GM18867 (cell line): ENCODE data around the gene FAM222B.
"Not testable (repeated sequence)": the region's sequence is repeated elsewhere in the genome, so short reads cannot be mapped to it uniquely, and the experiment has no call there.

Experiments used
- ATAC-seq: cut with Tn5 transposase; IDR thresholded peaks from one replicate; pipeline ENCODE4 v1.9.1; 2021; ENCODE audit warnings: mild to moderate bottlenecking, moderate library complexity; ENCODE audit not compliant: unreplicated experiment

The FAM222B gene

DNA sequence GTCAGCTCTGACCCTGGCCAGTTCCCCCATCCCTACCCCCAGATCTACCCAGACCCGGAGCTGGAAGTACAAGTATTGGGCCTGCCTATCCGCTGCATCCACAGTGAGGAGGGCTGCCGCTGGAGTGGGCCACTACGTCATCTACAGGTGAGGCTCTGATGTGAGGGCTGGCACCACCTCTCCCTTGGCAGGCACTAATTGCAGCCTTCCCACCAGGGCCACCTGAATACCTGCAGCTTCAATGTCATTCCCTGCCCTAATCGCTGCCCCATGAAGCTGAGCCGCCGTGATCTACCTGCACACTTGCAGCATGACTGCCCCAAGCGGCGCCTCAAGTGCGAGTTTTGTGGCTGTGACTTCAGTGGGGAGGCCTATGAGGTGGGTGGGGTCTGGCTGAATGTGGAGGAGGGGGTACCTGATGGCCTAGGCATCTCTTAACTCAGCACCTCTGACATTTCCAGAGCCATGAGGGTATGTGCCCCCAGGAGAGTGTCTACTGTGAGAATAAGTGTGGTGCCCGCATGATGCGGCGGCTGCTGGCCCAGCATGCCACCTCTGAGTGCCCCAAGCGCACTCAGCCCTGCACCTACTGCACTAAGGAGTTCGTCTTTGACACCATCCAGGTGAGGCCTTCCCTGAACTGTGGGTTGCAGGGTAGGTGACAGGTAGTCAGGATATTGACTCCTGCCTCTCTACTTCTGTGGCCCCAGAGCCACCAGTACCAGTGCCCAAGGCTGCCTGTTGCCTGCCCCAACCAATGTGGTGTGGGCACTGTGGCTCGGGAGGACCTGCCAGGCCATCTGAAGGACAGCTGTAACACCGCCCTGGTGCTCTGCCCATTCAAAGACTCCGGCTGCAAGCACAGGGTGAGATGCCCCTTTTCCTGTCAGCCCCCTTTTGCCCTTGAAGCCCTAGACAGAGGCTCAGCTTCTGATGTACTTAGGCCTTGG lies 94.5 kb downstream of the FAM222B start:
- ATAC-seq, result no peak

DNA sequence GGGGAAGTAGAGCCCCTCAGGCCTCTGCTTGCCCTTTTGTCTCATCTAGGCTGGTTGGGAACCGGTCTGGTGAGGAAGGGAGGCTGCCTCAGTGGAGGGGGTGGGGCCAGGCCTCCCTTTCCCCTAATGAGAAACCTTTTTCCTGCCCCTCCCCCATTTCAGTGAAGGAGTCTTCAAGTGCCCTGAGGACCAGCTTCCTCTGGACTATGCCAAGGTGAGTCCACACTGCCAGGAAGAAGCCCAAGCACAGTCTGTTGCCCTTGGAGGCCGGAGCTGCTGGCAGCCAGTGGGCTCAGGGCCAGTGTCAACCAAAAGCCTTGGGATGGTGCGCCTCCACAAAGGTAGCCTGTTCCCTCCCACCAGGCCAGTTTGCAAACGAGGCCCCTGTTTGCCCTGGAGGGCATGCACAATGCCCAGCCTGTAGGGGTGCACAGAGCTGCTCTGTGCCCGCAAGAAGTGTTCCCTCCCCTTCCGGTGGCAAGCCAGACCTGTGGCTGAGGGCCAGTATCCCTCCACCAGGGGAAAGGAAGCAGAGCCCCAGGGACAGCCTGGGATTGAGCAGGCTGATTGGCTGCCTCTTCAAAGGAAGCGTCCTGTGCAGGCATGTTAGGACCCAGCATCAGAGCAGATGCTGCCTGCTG lies 95.4 kb downstream of the FAM222B start:
- no peak for ATAC-seq

DNA sequence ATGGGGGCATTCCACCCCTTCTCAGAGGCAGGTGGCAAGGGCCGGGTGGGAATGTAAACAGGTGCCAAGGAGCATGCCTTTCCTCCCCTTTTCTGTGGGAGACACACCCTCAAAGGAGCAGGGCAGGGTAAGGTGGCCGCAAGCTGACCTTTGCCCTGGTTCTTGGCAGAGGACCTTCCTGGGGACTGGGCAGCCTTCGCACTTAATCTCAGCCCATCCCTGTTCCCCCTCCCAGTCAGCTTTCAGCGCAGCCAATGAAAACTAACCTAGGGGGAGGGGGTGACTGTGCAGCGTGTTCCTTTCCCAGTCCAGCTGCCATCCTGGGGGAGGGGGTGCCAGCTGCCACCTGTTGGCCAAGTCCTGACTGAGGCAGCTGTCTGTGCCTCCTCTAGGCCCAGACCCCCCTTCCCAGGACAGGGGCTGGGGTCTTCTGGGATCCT lies 96.0 kb downstream of the FAM222B start:
- no peak for ATAC-seq

- no peak for ATAC-seq
Observed at GRCh38 chr17:28745786-28746411, 96.7 kb downstream of the FAM222B start.

DNA sequence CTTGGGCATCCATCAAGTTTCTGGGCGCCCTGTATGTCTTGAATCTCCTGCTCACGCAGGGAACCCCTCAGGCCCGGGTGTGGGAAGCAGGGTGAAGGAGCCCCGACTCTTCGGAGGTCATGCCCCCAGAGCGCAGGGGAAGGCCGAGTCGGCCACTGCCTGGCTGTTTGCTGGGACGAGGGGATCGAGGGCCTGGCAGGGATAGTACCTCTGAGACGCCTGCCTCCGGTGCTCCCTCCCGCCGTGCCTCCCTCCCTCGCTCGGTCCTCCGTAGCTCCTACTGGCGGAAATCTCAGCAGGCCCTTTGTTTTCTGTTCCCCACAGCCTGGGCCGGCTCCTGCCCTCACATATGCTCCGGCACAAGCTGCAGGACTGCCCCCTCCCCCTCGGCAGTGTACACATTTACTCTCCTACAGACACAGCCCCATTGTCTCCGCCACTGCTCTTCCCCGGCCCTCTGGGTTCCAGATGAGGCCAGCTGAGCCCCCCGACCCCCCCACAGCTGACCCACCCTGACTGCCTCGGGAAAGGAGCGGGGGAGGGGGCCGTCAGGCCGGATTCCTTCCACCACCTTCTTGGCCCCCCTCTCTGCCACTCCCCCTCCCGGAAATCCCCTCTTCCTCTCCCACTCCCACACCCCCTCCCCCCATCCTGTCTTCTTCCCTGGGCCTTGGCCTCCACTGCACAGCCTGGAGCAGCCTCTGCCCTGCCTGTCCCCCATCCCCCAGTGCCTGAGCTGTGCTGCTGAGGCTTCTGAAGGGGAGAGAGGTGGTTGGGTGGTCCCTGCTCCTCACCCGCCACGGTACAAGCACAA lies 97.4 kb downstream of the FAM222B start:
- ATAC-seq, result no peak

GRCh38 chr17:28744104-28744971 lies 98.3 kb downstream of the FAM222B start:
- peak; percentile 28 for ATAC-seq

GRCh38 chr17:28743243-28744103 lies 99.1 kb downstream of the FAM222B start, which contains the start of gene TRAF4:
TRAF4 (plus strand) TSS chr17:28744011; CDS start chr17:28744113, 102 bp downstream.
- peak; percentile 67 for ATAC-seq

- no peak for ATAC-seq
Observed at GRCh38 chr17:28741358-28742349, 100.9 kb downstream of the FAM222B start.

DNA sequence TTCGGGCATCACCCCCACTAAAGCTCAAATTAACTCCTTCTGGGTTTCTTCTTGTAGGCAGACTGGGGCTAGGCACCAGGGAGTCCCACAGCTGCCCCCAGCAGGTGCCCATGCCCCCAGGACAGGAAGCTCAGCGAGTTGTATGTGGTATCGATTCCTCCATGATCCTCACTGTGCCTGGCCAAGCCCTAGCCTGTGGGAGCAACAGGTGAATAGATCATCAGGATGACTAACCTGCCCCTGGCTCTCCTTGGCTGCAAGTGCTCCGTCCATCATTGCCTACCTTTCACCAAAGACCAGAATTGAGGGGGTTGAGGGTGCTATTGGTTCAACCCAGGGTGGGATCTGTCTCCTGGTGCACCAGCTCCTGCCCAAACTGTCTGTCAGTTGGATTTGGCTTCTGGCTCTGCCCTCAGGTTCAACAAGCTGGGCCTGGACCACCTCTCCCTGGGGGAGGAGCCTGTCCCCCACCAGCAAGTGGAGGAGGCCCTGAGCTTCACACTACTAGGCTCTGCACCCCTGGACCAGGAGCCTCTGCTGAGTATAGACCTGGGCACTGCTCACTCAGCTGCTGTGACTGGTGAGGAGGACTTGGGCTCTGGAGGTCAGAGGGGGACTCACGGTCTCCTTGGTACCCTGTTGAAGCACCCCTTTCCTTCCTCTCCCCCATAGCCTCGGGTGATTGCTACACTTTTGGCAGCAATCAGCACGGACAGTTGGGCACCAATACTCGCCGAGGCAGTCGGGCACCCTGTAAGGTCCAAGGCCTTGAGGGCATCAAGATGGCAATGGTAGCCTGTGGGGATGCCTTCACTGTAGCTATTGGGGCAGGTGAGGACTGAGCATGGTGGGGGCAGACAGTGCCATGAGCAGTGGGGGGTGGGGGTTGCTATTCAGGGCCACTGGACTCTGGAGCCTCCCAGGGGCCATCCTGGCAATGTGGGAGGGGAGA lies 101.9 kb downstream of the FAM222B start:
- no peak for ATAC-seq

- peak; percentile 34 for ATAC-seq
Observed at GRCh38 chr17:28738680-28739384, 103.8 kb downstream of the FAM222B start.

DNA sequence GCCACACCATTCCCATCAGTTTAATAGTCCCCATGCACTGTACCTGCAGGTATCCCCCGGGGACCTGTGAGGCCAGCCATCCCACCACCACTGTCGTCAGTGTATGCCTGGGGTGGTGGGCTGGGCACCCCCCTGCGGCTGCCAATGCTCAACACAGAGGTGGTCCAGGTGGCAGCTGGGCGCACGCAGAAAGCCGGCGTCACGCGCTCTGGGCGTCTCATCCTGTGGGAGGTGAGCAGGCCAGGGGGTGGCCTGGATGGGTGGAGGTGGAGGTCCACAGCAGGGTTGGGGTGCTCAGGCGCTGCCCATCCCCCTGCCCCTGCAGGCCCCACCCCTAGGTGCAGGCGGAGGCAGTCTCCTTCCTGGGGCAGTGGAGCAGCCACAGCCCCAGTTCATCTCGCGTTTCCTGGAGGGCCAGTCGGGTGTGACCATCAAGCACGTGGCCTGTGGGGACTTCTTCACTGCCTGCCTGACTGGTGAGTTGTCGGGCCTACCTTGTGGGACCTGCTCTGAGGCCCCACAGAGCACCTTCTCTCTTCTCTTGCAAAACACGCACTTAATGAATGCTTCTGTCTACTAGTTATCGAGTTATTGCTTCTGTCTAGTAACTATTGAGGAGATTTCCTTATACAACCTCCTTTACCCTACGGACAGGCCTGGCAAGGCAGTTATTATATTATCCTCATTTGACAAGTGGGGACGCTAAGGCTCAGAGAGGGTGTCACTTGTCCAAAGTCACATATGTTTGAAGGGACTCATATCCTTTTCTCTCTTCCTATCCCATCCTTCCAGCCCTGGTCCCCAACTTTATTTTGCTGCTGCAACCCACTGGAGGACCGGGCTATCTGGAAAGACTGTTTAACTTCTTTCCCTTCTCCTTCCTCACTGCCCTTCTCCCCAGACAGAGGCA lies 104.6 kb downstream of the FAM222B start:
- ATAC-seq, result peak; percentile 65

DNA sequence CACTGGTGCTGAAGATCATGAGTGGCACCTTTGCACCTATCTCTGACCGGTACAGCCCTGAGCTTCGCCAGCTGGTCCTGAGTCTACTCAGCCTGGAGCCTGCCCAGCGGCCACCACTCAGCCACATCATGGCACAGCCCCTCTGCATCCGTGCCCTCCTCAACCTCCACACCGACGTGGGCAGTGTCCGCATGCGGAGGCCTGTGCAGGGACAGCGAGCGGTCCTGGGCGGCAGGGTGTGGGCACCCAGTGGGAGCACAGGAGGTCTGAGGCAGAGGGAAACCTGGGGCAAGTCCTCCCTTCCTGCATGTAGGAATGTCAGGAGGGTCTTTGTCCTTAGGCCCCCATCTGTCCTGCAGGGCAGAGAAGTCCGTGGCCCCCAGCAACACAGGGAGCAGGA lies 105.3 kb downstream of the FAM222B start:
- no peak for ATAC-seq

- not testable (repeated sequence) for ATAC-seq
Observed at GRCh38 chr17:28735913-28736769, 106.4 kb downstream of the FAM222B start.

DNA sequence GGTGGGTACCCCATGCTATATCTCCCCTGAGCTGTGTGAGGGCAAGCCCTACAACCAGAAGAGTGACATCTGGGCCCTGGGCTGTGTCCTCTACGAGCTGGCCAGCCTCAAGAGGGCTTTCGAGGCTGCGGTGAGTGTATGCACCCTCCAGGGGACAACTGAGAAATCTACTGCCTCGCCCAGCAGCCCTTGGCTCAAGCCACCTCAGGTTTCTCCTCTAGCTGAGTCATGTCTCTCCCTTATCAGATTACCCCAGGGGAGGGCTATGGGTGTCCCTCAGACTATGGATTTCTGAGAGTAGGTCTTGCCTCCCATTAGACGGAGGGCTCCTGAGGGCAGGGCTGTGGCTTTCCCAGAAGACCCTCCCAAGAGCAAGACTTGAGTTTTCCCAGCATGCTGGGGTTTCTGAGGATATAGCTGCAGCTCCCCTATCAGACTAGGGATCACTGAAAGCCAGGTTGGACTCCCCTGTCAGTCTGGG lies 107.3 kb downstream of the FAM222B start:
- ATAC-seq, result no peak
